GM12878 (cell line): ENCODE results near the gene TGM6. TPM values are rescaled to one million over a fixed set of nuclear protein-coding genes. Genes with fewer than 3 reads are reported as not detected.

Source experiments
- BMI1 ChIP-seq: fragments of 450-650 bp; IDR thresholded peaks from 2 replicates; pipeline ENCODE4 v1.6.1; 2016; ENCODE audit warnings: mild to moderate bottlenecking, moderate library complexity, borderline replicate concordance
- CBX5 ChIP-seq: sonication (generic); IDR thresholded peaks from 2 replicates; pipeline ENCODE4 v1.6.1; 2016; ENCODE audit warnings: low read depth, moderate library complexity, mild to moderate bottlenecking, inconsistent platforms
- CREM ChIP-seq: IDR thresholded peaks from 2 replicates; pipeline ENCODE4 v1.6.1; 2014; ENCODE audit warnings: antibody characterized with exemption, low read depth
- FOXM1 ChIP-seq: IDR thresholded peaks from 2 replicates; pipeline ENCODE4 v1.6.1; 2012; ENCODE audit warnings: low read depth, mild to moderate bottlenecking, inconsistent platforms, low read length, moderate library complexity
- GABPA ChIP-seq: IDR thresholded peaks from 2 replicates; pipeline ENCODE4 v1.6.1; 2014; ENCODE audit warnings: antibody characterized with exemption, low read depth, mild to moderate bottlenecking, inconsistent platforms
- IKZF1 ChIP-seq: fragments of 450-650 bp; conservative IDR thresholded peaks from 2 replicates; pipeline ENCODE4 v1.6.1; 2017; ENCODE audit warnings: antibody characterized with exemption, mild to moderate bottlenecking
- NBN ChIP-seq: fragments of 450-650 bp; IDR thresholded peaks from 2 replicates; pipeline ENCODE4 v1.6.1; 2016
- NRF1 ChIP-seq: conservative IDR thresholded peaks from 2 replicates; pipeline ENCODE4 v1.6.1; 2011; ENCODE audit warnings: mild to moderate bottlenecking, low read depth, low read length, improper control_type of control experiment
- YY1 ChIP-seq: IDR thresholded peaks from 2 replicates; pipeline ENCODE4 v1.6.1; 2011; ENCODE audit warnings: low read depth, mild to moderate bottlenecking, low read length
- polyA plus RNA-seq, 11 experiments: library from polyadenylated mRNA; depleted of rRNA in 4 of 11; unstranded in 6 of 11; stranded (reverse) in 5 of 11; fragments of >200 nt; fragmentation: Nextera tagmentation in 4 of 11; fragmentation: Illumina TruSeq in 1 of 11; extraction: Ambion mirVana in 4 of 11; extraction: Trizol in 1 of 11; gene quantifications; 1 replicate in 1 of 11; 2 replicates in 10 of 11; pipeline versions ENCODE4 v1.2.1 to v1.2.3, GENCODE V29; 2011 to 2016; ENCODE audit warnings: inconsistent platforms in 2 of 11, missing spikeins in 2 of 11, low read depth in 1 of 11
- total RNA-seq, 4 experiments: library from RNA; depleted of rRNA in 3 of 4; stranded (reverse); fragments of >200 nt in 3 of 4; fragmentation: Illumina TruSeq in 1 of 4; extraction: Trizol in 1 of 4; gene quantifications; 2 replicates each; pipeline versions ENCODE4 v1.2.1 to v1.2.3, GENCODE V29; 2013 to 2021
- TF ChIP-seq, protein P1 (sequence below): fragments of 450-650 bp; IDR thresholded peaks from 2 replicates; pipeline ENCODE4 v1.6.1; 2017; ENCODE audit warnings: mild to moderate bottlenecking, moderate library complexity
- TF ChIP-seq, protein P2 (sequence below): fragments of 450-650 bp; IDR thresholded peaks from 2 replicates; pipeline ENCODE4 v1.6.1; 2017; ENCODE audit warnings: mild to moderate bottlenecking, moderate library complexity

Gene TGM6
- total and polyA plus RNA-seq, 10 of the 15 experiments (the other 5 are each of a cell fraction or from before 2014, with no cell fraction given), result not detected

DNA sequence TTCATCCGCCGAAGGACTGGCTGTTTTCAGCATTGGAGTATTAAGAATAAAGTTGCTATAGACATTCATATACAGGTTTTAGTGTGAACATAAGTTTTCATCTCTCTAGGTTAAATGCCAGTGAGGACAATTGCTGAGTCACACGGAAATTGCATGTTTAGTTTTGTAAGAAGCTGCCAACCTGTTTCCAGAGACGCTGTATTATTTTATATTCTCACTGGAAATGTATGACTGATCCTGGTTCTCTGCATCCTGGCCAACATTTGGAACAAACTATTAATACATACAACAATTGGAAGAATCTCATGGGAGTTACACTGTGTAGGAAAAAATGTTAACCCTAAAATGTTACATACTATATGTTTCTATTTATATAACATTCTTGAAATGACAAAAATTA is 16.7 kb upstream of the TGM6 start (continued):
- TF ChIP-seq, protein P1, sequence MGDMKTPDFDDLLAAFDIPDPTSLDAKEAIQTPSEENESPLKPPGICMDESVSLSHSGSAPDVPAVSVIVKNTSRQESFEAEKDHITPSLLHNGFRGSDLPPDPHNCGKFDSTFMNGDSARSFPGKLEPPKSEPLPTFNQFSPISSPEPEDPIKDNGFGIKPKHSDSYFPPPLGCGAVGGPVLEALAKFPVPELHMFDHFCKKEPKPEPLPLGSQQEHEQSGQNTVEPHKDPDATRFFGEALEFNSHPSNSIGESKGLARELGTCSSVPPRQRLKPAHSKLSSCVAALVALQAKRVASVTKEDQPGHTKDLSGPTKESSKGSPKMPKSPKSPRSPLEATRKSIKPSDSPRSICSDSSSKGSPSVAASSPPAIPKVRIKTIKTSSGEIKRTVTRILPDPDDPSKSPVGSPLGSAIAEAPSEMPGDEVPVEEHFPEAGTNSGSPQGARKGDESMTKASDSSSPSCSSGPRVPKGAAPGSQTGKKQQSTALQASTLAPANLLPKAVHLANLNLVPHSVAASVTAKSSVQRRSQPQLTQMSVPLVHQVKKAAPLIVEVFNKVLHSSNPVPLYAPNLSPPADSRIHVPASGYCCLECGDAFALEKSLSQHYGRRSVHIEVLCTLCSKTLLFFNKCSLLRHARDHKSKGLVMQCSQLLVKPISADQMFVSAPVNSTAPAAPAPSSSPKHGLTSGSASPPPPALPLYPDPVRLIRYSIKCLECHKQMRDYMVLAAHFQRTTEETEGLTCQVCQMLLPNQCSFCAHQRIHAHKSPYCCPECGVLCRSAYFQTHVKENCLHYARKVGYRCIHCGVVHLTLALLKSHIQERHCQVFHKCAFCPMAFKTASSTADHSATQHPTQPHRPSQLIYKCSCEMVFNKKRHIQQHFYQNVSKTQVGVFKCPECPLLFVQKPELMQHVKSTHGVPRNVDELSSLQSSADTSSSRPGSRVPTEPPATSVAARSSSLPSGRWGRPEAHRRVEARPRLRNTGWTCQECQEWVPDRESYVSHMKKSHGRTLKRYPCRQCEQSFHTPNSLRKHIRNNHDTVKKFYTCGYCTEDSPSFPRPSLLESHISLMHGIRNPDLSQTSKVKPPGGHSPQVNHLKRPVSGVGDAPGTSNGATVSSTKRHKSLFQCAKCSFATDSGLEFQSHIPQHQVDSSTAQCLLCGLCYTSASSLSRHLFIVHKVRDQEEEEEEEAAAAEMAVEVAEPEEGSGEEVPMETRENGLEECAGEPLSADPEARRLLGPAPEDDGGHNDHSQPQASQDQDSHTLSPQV, result no peak
- TF ChIP-seq FOXM1, result no peak
- no peak for TF ChIP-seq NRF1
- TF ChIP-seq BMI1, result no peak
- no peak for TF ChIP-seq YY1
- no peak for TF ChIP-seq IKZF1
- no peak for TF ChIP-seq CREM
- no peak for TF ChIP-seq GABPA
- TF ChIP-seq NBN, result no peak
- no peak for TF ChIP-seq CBX5
- TF ChIP-seq, protein P2, sequence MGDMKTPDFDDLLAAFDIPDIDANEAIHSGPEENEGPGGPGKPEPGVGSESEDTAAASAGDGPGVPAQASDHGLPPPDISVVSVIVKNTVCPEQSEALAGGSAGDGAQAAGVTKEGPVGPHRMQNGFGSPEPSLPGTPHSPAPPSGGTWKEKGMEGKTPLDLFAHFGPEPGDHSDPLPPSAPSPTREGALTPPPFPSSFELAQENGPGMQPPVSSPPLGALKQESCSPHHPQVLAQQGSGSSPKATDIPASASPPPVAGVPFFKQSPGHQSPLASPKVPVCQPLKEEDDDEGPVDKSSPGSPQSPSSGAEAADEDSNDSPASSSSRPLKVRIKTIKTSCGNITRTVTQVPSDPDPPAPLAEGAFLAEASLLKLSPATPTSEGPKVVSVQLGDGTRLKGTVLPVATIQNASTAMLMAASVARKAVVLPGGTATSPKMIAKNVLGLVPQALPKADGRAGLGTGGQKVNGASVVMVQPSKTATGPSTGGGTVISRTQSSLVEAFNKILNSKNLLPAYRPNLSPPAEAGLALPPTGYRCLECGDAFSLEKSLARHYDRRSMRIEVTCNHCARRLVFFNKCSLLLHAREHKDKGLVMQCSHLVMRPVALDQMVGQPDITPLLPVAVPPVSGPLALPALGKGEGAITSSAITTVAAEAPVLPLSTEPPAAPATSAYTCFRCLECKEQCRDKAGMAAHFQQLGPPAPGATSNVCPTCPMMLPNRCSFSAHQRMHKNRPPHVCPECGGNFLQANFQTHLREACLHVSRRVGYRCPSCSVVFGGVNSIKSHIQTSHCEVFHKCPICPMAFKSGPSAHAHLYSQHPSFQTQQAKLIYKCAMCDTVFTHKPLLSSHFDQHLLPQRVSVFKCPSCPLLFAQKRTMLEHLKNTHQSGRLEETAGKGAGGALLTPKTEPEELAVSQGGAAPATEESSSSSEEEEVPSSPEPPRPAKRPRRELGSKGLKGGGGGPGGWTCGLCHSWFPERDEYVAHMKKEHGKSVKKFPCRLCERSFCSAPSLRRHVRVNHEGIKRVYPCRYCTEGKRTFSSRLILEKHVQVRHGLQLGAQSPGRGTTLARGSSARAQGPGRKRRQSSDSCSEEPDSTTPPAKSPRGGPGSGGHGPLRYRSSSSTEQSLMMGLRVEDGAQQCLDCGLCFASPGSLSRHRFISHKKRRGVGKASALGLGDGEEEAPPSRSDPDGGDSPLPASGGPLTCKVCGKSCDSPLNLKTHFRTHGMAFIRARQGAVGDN, result no peak
